ENCODE results near the gene MC2R. TPM values are rescaled to one million over a fixed set of nuclear protein-coding genes. Genes with fewer than 3 reads are reported as not detected.

MC2R gene
- polyA plus RNA-seq, 4 donors, result 0.04 to 0.25 TPM; not detected in 2

Other genes with a start within 250 kb of the MC2R start
- 10 to 100 TPM; 17.3 to 21.9 (median 17.9) TPM for gene FAM210A, start 189.0 kb downstream of the MC2R start, polyA plus RNA-seq (ENCODE audit: insufficient read length in 4 of 4)
- 10 to 100 TPM; 51.5 to 60.5 (median 52.1) TPM for gene RNMT, start 188.9 kb downstream of the MC2R start, polyA plus RNA-seq (ENCODE audit: insufficient read length in 4 of 4)
- under 1 TPM; 0.09 to 0.64 (median 0.14) TPM for gene MC5R, start 91.4 kb downstream of the MC2R start, polyA plus RNA-seq (ENCODE audit: insufficient read length in 4 of 4)
- 10 to 100 TPM in 2 of 4 donors, 1 to 10 TPM in 2; 9.4 to 18.2 (median 13.6) TPM for gene ZNF519, start 216.9 kb upstream of the MC2R start, polyA plus RNA-seq (ENCODE audit: insufficient read length in 4 of 4)